ENCODE measurements around the gene GHR. TPM values are rescaled to one million over a fixed set of nuclear protein-coding genes. Genes with fewer than 3 reads are reported as not detected.

The GHR gene
- total RNA-seq, 3 donors from 2014 or later (not counting 1 experiment from before 2014, with no cell fraction given) = not detected

GRCh38 chr5:42689391-42689790, 266.2 kb downstream of the GHR start:
- TF ChIP-seq CTCF (IDR thresholded peaks at IDR 0.05) = no peak
- Histone ChIP-seq H3K36me3 (ENCODE audit: control insufficient read depth, insufficient read depth, low read length) (no peaks in the 10 kb centered on the region), H3K27me3 (ENCODE audit: control insufficient read depth, insufficient read depth, low read length) (no peaks in the 10 kb centered on the region), H3K9me3 (ENCODE audit: control insufficient read depth, insufficient read depth, low read length) (no peaks in the 10 kb centered on the region), H3K4me1 (ENCODE audit: control insufficient read depth, insufficient read depth, low read length) (no peaks in the 10 kb centered on the region), H3K4me3 (ENCODE audit: low read length) (no peak overlapping the region), H3K27ac (ENCODE audit: low read length) (no peak overlapping the region)
- 67% methylated on average over 4 of the region's 4 CpGs for WGBS (ENCODE audit: insufficient coverage)
- intact Hi-C loops (cut with micrococcal nuclease) = no loop called here
- Mint-ChIP-seq H3K36me3 (no peaks in the 10 kb centered on the region), H3K27ac (no peak overlapping the region), H3K27me3 (ENCODE audit: low read depth in 2 of 2) (no peaks in the 10 kb centered on the region), H3K9me3 (no peaks in the 10 kb centered on the region), H3K4me1 (no peaks in the 10 kb centered on the region), H3K4me3 (no peak overlapping the region)
- no peak for DNase-seq
- no peak for ATAC-seq

GRCh38 chr5:42691413-42691937, 268.2 kb downstream of the GHR start:
- H3K27me3 Mint-ChIP-seq (ENCODE audit: low read depth in 2 of 2) = no peaks in the 10 kb centered on the region
- H3K27ac ChIP-seq (ENCODE audit: low read length) = no peak overlapping the region
- intact Hi-C loops (cut with micrococcal nuclease) = no loop called here
- H3K4me1 Mint-ChIP-seq = no peaks in the 10 kb centered on the region
- no peak for TF ChIP-seq CTCF (IDR thresholded peaks at IDR 0.05)
- no peaks in the 10 kb centered on the region for H3K36me3 Mint-ChIP-seq
- no peaks in the 10 kb centered on the region for H3K9me3 Mint-ChIP-seq
- ATAC-seq (no peak), DNase-seq (no peak)
- no peak overlapping the region for H3K4me3 Mint-ChIP-seq
- H3K4me1 ChIP-seq (ENCODE audit: control insufficient read depth, insufficient read depth, low read length) = no peaks in the 10 kb centered on the region
- H3K9me3 ChIP-seq (ENCODE audit: control insufficient read depth, insufficient read depth, low read length) = no peaks in the 10 kb centered on the region
- H3K4me3 ChIP-seq (ENCODE audit: low read length) = no peak overlapping the region
- H3K27me3 ChIP-seq (ENCODE audit: control insufficient read depth, insufficient read depth, low read length) = no peaks in the 10 kb centered on the region
- WGBS (ENCODE audit: insufficient coverage) = 77% methylated on average over 3 of the region's 3 CpGs
- no peak overlapping the region for H3K27ac Mint-ChIP-seq
- H3K36me3 ChIP-seq (ENCODE audit: control insufficient read depth, insufficient read depth, low read length) = no peaks in the 10 kb centered on the region

GRCh38 chr5:42701351-42702059, 278.3 kb downstream of the GHR start:
- Mint-ChIP-seq H3K4me1 (no peaks in the 10 kb centered on the region), H3K36me3 (no peaks in the 10 kb centered on the region), H3K27ac (no peak overlapping the region), H3K4me3 (no peak overlapping the region), H3K27me3 (ENCODE audit: low read depth in 2 of 2) (peaks cover 7 to 29% of the 10 kb centered on the region in 2 donors), H3K9me3 (no peaks in the 10 kb centered on the region)
- Histone ChIP-seq H3K9me3 (ENCODE audit: control insufficient read depth, insufficient read depth, low read length) (no peaks in the 10 kb centered on the region), H3K4me1 (ENCODE audit: control insufficient read depth, insufficient read depth, low read length) (no peaks in the 10 kb centered on the region), H3K27me3 (ENCODE audit: control insufficient read depth, insufficient read depth, low read length) (no peaks in the 10 kb centered on the region), H3K4me3 (ENCODE audit: low read length) (no peak overlapping the region), H3K36me3 (ENCODE audit: control insufficient read depth, insufficient read depth, low read length) (no peaks in the 10 kb centered on the region), H3K27ac (ENCODE audit: low read length) (no peak overlapping the region)
- no peak for DNase-seq
- intact Hi-C loops (cut with micrococcal nuclease) = no loop called here
- 93% methylated on average over 6 of the region's 7 CpGs for WGBS (ENCODE audit: insufficient coverage)
- no peak for ATAC-seq
- no peak for TF ChIP-seq CTCF (IDR thresholded peaks at IDR 0.05)

GRCh38 chr5:42703238-42703637, 280.0 kb downstream of the GHR start:
- no peak for DNase-seq
- H3K36me3 ChIP-seq (ENCODE audit: control insufficient read depth, insufficient read depth, low read length) = no peaks in the 10 kb centered on the region
- H3K4me1 Mint-ChIP-seq = no peaks in the 10 kb centered on the region
- H3K4me1 ChIP-seq (ENCODE audit: control insufficient read depth, insufficient read depth, low read length) = no peaks in the 10 kb centered on the region
- peaks cover 0 to 24% of the 10 kb centered on the region in 2 donors for H3K27me3 Mint-ChIP-seq (ENCODE audit: low read depth in 2 of 2)
- no CpG with 5 or more reads among the region's 1 CpG for WGBS (ENCODE audit: insufficient coverage)
- H3K36me3 Mint-ChIP-seq = no peaks in the 10 kb centered on the region
- H3K27ac Mint-ChIP-seq = no peak overlapping the region
- no peak overlapping the region for H3K27ac ChIP-seq (ENCODE audit: low read length)
- intact Hi-C loops (cut with micrococcal nuclease) = no loop called here
- H3K4me3 ChIP-seq (ENCODE audit: low read length) = no peak overlapping the region
- H3K4me3 Mint-ChIP-seq = no peak overlapping the region
- H3K9me3 Mint-ChIP-seq = no peaks in the 10 kb centered on the region
- H3K9me3 ChIP-seq (ENCODE audit: control insufficient read depth, insufficient read depth, low read length) = no peaks in the 10 kb centered on the region
- no peak for TF ChIP-seq CTCF (IDR thresholded peaks at IDR 0.05)
- H3K27me3 ChIP-seq (ENCODE audit: control insufficient read depth, insufficient read depth, low read length) = no peaks in the 10 kb centered on the region
- no peak for ATAC-seq
